Kidney glomerular epithelial cell (primary cell): ENCODE measurements around the gene GABBR2.

Experiments used
- DNase-seq: peaks from one replicate; lab custom pipeline; 2025; lab: John Stamatoyannopoulos, UW

The GABBR2 gene

DNA sequence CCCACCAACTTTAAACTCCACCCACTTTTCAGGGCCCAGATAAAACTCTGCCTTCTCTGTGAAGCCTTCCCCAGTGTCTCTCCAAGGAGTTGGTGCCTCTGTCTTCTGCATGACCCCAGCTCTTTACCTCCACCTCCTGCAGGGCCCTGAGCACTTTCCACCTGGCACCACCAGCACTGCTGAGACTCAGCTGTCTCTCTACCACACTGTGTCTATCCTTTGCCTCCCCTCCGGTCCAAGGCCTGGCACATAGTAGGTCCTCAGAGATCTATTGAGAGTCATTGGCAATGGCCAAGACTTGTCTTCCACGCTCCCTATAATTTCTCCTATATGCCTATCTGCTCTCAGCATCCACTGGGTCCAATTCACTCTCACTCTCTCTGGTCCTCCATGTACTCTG, 12.9 kb upstream of the GABBR2 start:
- no peak for DNase-seq

DNA sequence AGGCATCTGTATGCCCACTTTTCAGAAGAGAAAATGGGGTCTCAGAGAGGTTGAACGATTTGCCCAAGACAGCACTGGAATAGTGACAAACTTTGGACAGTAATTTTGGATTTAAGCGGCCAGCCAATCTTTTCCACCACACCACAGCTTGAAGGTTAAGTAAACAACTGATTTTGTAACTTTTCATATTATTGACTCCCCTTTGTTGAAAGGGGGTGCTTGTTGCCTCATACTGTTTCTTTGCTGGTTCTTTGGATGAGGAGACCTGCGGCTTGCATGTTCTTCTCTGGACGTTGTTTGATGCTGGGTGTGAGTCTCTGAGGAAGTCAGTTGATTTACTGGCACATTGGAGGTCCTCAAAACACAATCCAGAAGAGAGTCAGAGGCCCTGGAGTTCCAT, 11.7 kb upstream of the GABBR2 start:
- DNase-seq, result no peak

DNA sequence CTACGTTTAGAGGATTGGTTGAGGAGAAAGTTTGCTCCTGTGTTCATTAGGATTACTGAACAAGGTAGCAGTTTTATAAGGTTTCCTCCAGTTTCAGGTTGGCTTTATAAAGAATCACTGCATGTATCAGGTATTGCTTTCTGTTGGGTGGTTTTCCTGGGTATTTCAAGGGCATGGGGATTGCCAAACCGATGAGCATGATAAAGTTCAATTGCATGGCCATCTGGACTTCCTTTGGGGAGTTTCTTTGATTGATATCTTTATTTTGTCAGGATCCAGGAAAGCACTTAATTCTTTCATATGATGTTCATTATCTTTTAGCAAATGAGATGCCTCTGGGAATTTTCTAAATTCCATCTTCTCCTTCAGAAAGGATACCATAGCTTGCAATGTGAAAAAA, 10.3 kb upstream of the GABBR2 start:
- DNase-seq, result no peak

DNA sequence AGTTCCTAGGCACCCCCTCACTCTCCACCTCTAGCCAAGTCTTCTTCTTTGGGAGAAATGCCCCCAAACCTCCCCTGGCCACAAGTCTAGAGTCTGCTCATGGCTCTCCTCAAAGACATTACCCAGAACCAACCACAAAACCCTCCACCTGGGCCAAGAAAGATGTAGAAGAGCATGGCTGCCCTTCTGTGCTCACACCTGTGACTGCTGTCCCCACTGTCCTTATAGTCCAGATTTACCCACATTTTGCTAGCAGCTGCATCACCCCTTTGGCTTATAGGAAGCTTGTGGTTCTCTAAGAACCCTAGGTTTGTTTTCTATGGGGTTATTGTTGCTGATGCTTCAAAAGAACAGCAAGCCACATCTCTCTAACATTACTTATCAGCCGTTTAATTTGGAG, 6.1 kb upstream of the GABBR2 start:
- no peak for DNase-seq

DNA sequence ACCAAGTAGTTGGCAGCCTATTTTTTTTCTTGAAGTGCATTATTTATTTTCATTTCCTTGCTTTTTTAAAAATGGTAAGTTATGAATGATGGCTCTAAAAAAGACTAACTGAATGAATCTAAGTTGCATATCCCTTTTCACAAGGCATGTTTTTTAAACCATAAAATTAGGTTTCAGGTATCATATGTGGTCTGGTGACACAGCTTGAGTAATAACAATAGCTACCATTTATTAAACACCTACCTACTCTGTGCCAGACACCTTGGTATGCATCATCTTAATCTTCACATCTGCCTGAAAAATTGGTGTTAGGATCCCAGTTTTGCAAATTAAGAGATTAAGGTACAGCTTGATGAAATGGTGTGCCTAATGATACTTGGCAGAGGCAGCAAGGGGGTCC, 4.3 kb upstream of the GABBR2 start:
- DNase-seq, result no peak

DNA sequence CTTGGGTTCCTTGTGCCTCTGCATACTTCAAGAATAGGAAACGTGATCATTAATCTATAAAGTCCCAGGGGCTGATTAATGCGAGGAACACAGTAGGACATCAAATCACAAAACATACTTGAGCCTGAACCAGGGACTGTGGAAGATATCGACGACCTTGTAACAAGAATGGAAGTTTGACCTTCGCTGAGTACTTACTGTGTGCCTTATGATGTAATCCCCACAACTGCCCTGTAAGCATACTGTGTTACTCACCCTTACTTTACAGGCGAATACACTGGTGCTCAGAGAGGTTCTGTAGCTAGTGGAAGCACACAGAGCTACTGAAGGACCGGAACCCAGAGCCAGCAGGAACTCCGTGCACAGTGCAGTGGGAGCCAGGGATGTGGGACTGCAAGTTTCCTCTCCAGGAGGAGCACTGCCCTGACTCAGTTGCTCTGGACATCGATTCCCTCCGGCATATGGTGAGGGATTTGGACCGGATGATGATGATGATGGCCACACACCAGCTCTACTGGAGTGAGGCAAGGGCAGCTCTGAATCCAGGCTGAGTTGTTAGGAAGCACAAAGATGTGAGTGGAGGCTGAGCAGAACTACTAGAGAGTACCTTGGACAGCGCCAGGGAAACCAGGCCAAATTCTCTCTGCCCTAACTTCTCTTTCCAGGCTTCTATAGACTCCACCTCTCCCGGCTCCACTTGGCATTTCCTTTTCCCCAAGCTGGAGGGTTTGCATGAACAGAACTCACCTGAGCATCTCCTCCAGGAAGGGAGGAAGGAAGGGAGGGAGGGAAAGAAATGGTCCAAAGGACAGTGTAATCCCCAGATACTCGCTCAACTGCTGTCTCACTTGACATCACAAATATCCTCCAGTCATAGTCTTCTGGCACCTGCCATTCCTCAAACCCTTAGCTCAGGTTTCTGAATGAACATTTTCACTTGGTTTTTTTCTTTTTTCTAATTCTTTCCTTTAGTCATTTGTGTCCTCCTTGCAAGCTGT, 1.5 kb upstream of the GABBR2 start:
- DNase-seq, result peak; percentile 1

DNA sequence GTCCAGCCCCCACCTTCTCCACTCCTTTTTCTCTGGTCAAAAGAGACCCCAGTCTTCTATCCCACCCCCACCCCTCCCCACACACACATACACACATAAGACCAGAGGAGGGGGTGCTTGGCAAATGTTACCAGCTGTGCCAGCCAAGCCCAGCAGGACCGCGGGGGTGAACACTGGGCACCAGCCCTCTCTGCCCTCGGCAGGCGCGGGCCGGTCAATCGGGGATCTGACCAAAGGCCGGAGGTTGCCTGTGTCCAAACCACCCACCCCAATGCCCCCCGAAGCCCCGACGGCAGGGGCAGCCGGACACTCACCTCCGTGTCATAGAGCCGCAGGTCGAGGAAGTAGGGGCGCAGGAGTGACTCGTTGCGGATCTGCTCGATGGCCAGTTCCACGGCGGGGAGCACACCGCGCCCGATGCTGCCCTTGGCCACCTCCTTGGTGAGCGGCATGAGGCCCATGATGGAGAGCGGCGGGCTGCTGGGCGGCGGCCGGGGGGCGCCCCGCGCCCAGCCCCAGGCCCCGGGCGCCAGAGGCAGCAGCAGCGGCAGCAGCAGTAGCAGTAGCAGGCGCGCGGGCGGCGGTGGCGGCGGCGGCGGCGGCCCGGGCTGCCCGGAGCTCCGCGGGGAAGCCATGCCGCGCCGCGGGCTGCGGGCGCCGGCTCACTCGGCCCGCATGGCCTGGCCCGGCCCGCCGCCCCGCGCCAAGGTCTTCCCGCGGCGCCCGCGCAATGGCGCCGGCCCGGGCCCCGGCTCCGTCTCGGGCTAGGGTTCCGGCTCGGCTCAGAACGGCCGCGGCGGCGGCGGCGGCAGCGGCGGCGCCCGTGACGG, 417 bp downstream of the GABBR2 start:
- DNase-seq, result no peak

DNA sequence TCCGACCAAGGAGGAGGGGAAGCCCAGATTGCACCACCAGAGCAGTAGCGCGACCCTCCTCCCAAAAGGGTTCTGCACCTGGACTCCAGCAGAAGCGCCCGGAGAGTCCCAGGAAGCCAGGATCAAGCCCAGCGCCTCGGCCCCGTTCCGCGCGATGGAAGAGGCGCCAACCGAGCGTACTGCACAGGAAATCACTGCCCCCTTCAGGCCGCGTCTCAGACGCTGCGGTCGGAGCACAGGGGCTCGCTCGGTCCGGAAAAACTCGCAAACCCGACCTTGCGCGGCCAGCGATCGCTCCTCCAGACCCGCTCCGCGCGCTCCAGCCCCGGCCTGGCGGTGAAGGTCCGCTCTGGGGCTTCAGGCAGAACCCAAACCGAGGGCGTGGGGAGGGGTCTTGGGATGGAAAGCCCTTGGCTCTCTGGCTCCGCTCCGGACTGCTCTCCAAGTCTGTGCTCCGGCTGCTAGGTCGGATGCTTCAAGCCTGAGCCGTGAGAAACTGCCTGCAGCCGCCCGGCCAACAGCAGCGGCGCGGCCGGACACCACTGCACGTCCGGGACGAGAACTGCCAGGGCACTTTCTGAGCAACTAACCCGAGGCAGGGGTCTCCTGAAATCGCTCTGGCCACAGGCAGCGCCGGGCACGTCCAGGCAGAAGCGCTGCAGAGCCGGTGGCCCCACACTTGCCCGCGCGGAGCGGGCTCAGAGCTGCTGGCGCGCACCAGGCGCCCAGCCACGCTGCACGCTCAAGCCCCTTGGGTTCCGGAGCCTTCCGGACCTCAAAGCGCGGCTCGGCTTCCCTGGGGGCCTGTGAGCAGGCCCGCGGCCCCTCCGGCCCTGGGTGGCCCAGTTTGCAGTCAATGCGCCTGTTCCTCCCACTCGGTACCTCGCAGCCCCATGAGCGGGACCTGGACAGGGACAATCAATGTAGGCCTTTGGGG, 1.3 kb downstream of the GABBR2 start:
- peak; percentile 38 for DNase-seq

DNA sequence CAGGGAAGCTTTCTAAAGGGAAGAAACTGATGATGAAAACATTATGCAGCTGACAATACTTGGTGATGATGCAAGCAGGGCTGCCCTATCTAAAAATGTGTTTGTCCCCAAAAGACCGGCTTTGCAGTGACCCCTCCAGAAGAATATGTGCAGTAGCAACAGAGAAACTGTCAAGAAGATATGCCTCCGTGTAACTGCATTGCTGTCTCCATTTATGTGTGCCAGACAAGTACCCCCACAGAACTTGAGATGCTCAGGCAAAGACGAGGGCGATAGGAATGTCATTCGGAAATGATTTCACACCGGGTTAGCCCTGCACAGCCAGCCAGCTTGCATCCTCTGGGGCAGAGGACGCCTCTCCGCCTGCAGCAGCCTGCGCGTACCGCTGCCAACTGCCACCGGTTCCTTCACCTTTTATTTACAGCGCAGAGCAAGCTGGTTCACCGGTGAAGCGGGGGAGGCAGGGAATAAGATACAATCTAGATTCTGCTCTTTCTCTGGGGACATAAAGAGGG, 2.0 kb downstream of the GABBR2 start:
- DNase-seq, result no peak

DNA sequence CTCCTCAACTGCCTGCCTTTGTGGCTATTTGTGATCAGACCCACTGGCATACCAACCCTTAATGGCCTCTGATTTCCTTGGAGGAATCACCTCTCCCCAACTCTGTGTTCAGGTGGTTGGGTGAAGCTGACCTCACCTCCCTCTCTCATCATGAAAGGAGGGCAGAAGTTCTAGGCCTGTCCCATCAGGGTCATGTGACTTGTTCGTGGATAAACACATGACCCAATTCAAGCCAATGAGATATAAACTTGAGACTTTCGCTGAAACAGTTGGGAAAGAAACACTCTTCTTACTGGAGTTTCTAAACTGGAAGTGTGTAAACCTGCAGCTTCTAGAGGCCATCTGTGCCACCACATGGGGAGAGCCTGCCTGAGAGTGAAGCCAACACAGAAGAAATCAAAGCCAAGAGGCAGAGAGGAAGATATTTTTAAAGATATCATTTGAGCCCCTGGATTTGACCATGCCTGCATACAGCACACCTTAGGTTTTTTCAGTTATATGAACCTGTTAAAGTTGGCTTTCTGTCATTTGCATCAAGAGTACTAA, 5.8 kb downstream of the GABBR2 start:
- DNase-seq, result no peak

DNA sequence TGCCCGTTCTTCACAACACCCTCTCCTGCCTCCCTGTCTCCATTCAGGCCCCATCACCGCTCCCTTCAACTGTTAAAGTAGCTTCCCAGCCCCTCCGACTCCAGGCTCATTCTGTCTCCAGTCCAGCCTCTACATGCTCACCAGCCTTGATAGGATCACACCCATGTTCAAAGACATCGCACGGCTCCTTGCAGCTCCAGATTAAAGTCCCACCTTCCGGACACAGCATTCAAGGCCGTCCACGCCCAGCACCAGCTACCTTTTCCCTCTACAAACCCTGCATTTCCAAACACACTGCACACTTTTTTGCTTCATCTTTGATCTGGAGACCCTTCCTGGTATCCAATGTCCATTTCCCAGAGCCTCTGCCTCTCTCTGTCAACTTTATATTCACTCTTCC, 6.4 kb downstream of the GABBR2 start:
- DNase-seq, result no peak

DNA sequence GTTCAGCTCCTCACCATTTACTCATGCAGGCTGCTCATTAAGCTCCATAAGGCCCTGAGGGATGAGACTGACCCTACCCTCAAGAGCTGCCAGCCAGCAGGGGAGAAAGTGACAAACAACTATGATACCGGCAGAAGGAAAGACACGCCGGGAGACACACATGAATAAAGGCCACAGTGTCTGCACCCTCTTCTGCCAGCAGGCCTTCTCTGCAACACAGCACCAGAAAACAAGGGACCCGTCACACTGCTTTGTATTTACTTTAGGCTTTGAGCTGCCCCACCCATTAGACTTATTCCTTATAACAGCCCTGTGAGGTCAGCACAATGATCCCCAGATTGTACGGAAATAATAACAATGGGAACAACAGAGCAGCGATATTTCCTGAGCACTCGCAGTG, 7.2 kb downstream of the GABBR2 start:
- no peak for DNase-seq

DNA sequence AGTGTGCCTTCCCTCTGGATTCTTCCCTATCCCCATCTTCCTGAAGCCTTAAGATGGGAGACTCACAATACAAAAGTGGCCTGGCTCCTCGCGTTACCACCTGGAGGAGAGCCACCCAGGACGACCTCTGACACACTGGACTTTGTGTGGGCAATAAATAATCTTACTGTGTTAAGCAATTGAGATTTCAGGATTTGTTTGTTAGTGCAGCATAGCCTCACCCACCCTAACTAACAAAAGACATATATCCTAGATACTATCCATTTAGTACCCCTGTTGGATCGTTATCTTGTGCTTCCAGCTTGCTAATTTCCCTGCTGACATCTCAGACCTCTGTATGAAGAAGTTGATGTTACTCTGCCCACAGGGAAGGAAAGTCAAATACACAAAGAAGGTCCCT, 7.9 kb downstream of the GABBR2 start:
- no peak for DNase-seq

DNA sequence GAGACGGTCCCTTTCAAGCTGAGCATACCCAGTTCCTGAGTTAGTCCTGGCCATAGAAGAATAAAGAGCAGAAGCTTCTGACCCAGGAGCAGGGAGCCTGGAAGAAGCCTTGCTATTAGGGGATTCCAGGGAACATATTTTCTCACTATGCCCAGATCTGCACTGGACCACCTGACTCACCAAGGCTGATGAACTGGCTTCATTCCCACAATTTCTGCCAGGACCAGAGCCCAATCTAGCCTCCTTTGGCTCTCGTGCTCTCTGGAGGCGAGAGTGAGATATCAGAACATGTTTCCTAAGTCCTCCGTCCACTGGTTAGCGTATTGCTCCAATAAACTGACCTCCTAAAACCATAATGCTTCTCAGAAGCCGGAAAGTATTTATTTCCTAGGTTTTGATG, 9.9 kb downstream of the GABBR2 start:
- DNase-seq, result no peak

DNA sequence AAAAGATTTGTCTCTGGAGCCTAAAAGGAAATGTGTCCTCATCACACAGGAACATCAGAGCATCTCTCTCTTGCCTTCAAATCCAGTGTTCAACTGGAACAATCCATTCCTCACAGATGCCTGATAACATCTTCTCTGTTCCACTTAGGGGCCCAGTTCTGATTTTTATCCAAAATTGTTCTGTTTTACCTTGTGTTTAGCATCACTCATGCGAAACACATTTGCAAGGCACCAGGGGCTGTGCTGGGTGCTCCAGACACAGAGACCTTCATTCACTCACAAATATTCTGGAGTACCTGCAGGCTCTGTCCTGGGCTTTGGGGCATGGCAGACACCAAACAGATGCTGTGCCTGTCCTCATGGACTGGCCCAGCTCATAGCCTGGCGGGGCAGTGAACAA, 13.8 kb downstream of the GABBR2 start:
- no peak for DNase-seq

DNA sequence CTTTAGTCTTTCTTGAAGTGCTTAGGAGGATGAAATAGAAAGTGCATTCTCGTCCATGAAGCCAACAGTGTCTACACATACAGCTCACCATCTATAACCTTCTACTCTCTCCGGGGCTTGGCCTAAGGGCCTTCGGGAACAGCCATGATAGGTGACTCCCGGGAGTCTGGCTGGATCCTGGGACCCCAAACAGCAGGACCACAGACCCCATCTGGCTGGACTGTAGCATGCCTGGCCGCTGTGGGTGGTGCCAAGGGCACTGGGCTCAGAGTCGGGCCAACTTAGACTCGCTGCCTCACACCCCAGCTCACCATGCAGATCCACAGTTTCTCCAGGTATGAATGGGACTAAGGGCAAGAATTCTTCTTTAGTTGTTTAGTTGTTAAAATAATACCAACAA, 16.3 kb downstream of the GABBR2 start:
- no peak for DNase-seq

DNA sequence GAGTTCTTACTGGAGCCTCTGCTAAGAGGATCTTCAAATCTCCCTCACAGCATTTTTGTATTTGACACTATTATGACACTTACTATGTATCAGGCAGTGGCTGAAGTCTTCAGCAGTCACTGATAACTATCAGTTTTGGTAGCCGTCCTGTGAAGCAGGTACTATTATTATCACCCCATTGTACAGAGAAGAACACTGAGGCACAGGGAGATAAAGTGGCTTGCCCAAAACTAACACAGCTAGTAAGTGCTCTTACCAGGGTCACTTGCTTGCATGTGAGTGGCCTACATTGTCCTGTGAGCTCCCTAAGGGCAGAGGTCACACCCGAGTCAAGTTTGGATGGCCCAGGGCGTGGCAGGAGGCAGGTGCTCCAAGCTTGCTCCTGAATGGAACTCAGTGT, 16.8 kb downstream of the GABBR2 start:
- no peak for DNase-seq

DNA sequence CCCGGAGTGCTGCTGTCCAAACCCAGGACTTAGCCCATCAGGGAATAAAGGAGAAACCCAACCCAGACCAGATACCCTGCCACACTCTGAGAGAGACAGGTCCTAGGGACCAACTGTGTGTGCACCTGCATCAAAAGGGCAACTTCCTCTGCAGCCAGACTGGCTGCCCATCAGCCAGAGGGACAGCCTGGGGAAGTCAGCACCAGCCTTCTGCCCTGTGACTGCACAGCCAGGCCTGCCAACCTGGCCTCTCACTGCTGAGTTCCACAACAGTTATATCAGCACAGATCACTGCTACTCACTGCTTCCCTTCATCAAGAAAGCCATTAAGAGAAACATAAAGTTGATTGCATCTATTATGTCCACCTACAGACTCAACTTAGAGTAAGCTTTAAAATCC, 18.0 kb downstream of the GABBR2 start:
- DNase-seq, result no peak

DNA sequence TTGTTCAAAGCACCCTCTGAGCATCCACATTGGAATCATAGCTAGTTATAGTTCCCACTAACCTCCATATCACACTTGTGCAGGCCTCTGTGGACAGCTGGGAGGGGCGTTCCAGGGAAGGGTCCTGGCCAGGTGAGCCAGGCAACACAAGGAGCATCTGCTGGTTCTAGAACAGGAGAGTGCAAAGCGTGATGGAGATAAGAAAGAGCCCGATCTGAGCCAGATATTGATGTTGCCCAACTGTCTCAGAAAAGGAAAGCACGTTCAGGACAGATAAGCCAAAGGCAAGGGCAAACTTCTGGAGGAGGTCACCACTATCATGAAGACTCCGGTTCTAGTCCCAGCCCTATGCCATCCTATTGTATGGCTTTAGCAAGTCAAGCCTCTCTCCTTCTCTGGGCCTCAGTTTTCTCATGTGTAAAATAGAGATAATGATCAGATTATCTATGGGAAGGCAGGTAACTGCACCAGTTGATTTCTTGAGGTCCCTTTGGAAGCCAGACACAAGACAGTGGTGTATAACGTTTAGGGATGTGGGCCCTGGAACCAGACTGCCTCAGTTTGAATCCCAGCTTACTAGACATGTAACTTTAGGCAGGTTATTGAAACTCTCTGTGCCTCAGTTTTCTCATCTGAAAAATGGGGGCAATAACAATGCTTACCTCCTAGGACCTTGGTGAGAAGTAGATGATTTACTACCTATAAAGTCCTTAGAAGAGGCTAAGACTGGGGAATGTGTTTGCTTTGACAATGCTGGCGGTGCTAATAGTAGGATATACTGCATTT, 19.8 kb downstream of the GABBR2 start:
- DNase-seq, result no peak

DNA sequence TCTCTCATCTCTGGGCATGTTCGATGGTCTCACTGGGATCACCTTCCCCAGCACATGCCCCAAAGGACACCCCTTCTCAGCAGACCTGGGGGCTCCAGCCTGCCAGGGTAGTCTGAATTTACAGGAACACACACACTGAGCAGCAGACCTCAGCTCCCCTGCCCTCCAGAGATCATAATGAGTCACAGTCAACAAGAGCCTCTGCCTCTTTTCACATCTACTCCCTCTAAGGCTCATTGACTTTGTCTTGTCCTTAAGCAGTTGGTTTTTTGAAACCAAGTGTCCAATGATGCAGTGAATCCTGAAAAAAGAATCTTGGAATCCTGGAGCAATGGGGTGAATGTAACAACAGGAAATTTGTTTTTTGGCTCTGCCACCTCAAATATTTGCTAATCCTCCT, 20.8 kb downstream of the GABBR2 start:
- DNase-seq, result no peak
